ENCODE data around the gene SLC27A4.
A peak's percentile ranks its signal among the peaks of the same experiment; 100 is the strongest.
"Not testable (repeated sequence)": the region's sequence is repeated elsewhere in the genome, so short reads cannot be mapped to it uniquely, and the experiment has no call there.

SLC27A4 gene

GRCh38 chr9:128325629-128326028 lies 14.7 kb upstream of the SLC27A4 start:
- no peak for DNase-seq

GRCh38 chr9:128333451-128333869 lies 6.9 kb upstream of the SLC27A4 start:
- no peak for DNase-seq

- DNase-seq, result no peak
Observed at GRCh38 chr9:128335161-128335560, 5.2 kb upstream of the SLC27A4 start.

- DNase-seq, result no peak
Observed at GRCh38 chr9:128335914-128336313, 4.4 kb upstream of the SLC27A4 start.

- no peak for DNase-seq
Observed at GRCh38 chr9:128337936-128338335, 2.4 kb upstream of the SLC27A4 start.

GRCh38 chr9:128338852-128339614 lies 1.3 kb upstream of the SLC27A4 start:
- not testable (repeated sequence) for DNase-seq

- DNase-seq, result no peak
Observed at GRCh38 chr9:128340691-128341434, 536 bp downstream of the SLC27A4 start.

GRCh38 chr9:128341435-128341849 lies 1.1 kb downstream of the SLC27A4 start:
- peak; percentile 71 for DNase-seq

GRCh38 chr9:128342971-128343680 lies 2.8 kb downstream of the SLC27A4 start:
- DNase-seq, result no peak

- DNase-seq, result no peak
Observed at GRCh38 chr9:128343855-128344254, 3.5 kb downstream of the SLC27A4 start.

GRCh38 chr9:128344931-128345605 lies 4.7 kb downstream of the SLC27A4 start:
- no peak for DNase-seq

- no peak for DNase-seq
Observed at GRCh38 chr9:128349125-128349524, 8.8 kb downstream of the SLC27A4 start.

- no peak for DNase-seq
Observed at GRCh38 chr9:128349772-128350171, 9.4 kb downstream of the SLC27A4 start.

GRCh38 chr9:128355451-128355850 lies 15.1 kb downstream of the SLC27A4 start:
- DNase-seq, result no peak

GRCh38 chr9:128358090-128358489 lies 17.8 kb downstream of the SLC27A4 start:
- DNase-seq, result no peak

GRCh38 chr9:128358861-128359260 lies 18.5 kb downstream of the SLC27A4 start:
- DNase-seq, result no peak

- no peak for DNase-seq
Observed at GRCh38 chr9:128360826-128361225, 20.5 kb downstream of the SLC27A4 start.

GRCh38 chr9:128361296-128361985 lies 21.1 kb downstream of the SLC27A4 start:
- DNase-seq, result peak in 1 of 2 experiments; percentile 56

GRCh38 chr9:128361986-128362646 lies 21.8 kb downstream of the SLC27A4 start:
- peak; percentile 80 to 85 for DNase-seq

- no peak for DNase-seq
Observed at GRCh38 chr9:128362774-128363173, 22.4 kb downstream of the SLC27A4 start.

- peak; percentile 38 to 65 for DNase-seq
Observed at GRCh38 chr9:128365525-128365924, 25.2 kb downstream of the SLC27A4 start.

Measured in NCI-H2081 (cell line).